Panc1 (cell line): ENCODE results near the gene ATP11B. TPM values are rescaled to one million over a fixed set of nuclear protein-coding genes. Genes with fewer than 3 reads are reported as not detected.

Source experiments
- ATAC-seq: fragments of 200-7000 bp; cut with Tn5 transposase; 2 replicates; pipeline ENCODE4 v1.9.1; 2020; ENCODE audit warnings: mild to moderate bottlenecking, moderate library complexity
- BruUV-seq: library from RNA; stranded (reverse); fragments of 400-500 nt; replicated peaks from 2 replicates; lab custom pipeline; 2021; lab: Mats Ljungman, UMichigan
- CTCF ChIA-PET: fragments of 300-600 bp; sonication (Branson Sonifier 250); formaldehyde crosslinking; loops from one replicate; lab custom pipeline; 2022; ENCODE audit warnings: antibody characterized with exemption; lab: Charles Lee
- POLR2A ChIA-PET: fragments of 300-600 bp; sonication (Branson Sonifier 250); formaldehyde crosslinking; loops from one replicate; lab custom pipeline; 2022; ENCODE audit warnings: antibody characterized with exemption; lab: Charles Lee
- DNase-seq: peaks from one replicate; pipeline ENCODE4 v3.0.0-alpha.2; 2010; ENCODE audit warnings: low read depth, low spot score
- H3K27ac ChIP-seq: 2 replicates; pipeline ENCODE4 v1.5.1; 2011; ENCODE audit warnings: mild to moderate bottlenecking, low read length, inconsistent platforms
- H3K27me3 ChIP-seq: fragments of 200-500 bp; sonication (Bioruptor generic); 2 replicates; pipeline ENCODE4 v1.6.0; 2014; ENCODE audit warnings: low read length, inconsistent platforms; ENCODE audit not compliant: control insufficient read depth, insufficient read depth
- H3K36me3 ChIP-seq: fragments of 200-500 bp; sonication (Bioruptor generic); 2 replicates; pipeline ENCODE4 v1.5.1; 2014; ENCODE audit warnings: inconsistent platforms, mild to moderate bottlenecking, low read length, moderate library complexity; ENCODE audit not compliant: control insufficient read depth, insufficient read depth
- H3K4me1 ChIP-seq: 2 replicates; pipeline ENCODE4 v1.5.1; 2011; ENCODE audit warnings: inconsistent platforms, mild to moderate bottlenecking, low read length, moderate library complexity; ENCODE audit not compliant: control insufficient read depth, insufficient read depth
- H3K4me3 ChIP-seq, 2 experiments: 2 replicates each; pipeline ENCODE4 v1.5.1; 2011 to 2012; ENCODE audit warnings: low read depth in 2 of 2, low read length in 2 of 2, mild to moderate bottlenecking in 2 of 2, inconsistent platforms in 1 of 2, moderate library complexity in 1 of 2
- H3K9me3 ChIP-seq: fragments of 200-500 bp; sonication (Bioruptor generic); 2 replicates; pipeline ENCODE4 v1.5.1; 2014; ENCODE audit warnings: low read depth, mild to moderate bottlenecking, inconsistent platforms, low read length, moderate library complexity; ENCODE audit not compliant: control insufficient read depth, insufficient read depth
- POLR2AphosphoS5 ChIP-seq: IDR thresholded peaks from 2 replicates; pipeline ENCODE4 v1.6.1; 2012; ENCODE audit warnings: mild to moderate bottlenecking, low read depth, low read length, moderate library complexity
- SIN3A ChIP-seq: IDR thresholded peaks from 2 replicates; pipeline ENCODE4 v1.6.1; 2012; ENCODE audit warnings: low read depth, mild to moderate bottlenecking, low read length, moderate library complexity, borderline replicate concordance; ENCODE audit not compliant: insufficient read depth
- TCF7L2 ChIP-seq: IDR thresholded peaks from 2 replicates; pipeline ENCODE4 v1.6.1; 2011; ENCODE audit warnings: mild to moderate bottlenecking, low read depth, low read length, inconsistent platforms
- in situ Hi-C: cut with HindIII; loops from 2 replicates; pipeline ENCODE4 v1.10.0; 2016; ENCODE audit warnings: low sequenced_read_pairs, low pct_unique_long_range_greater_than_20kb
- intact Hi-C: fragments of 100-400 bp; cut with micrococcal nuclease; formaldehyde crosslinking; loops from one replicate; pipeline ENCODE4 v1.10.0; 2022; ENCODE audit not compliant: unreplicated experiment
- total RNA-seq: library from RNA; stranded (reverse); gene quantifications from one replicate; pipeline ENCODE4 v1.2.1, GENCODE V29; 2021; ENCODE audit not compliant: unreplicated experiment
- TF ChIP-seq, protein P1 (sequence below): fragments of 450-650 bp; IDR thresholded peaks from 2 replicates; pipeline ENCODE4 v1.5.1; 2017; ENCODE audit warnings: mild to moderate bottlenecking
- TF ChIP-seq, protein P2 (sequence below), 2 experiments: IDR thresholded peaks; 2 replicates each; pipeline ENCODE4 v1.6.1; 2011 to 2012; ENCODE audit warnings: low read depth in 2 of 2, control low read depth in 1 of 2, low read length in 1 of 2, mild to moderate bottlenecking in 1 of 2, moderate library complexity in 1 of 2; ENCODE audit not compliant: insufficient read depth in 1 of 2

Gene ATP11B
- total RNA-seq, 1 experiment from 2014 or later, result 108 TPM

DNA sequence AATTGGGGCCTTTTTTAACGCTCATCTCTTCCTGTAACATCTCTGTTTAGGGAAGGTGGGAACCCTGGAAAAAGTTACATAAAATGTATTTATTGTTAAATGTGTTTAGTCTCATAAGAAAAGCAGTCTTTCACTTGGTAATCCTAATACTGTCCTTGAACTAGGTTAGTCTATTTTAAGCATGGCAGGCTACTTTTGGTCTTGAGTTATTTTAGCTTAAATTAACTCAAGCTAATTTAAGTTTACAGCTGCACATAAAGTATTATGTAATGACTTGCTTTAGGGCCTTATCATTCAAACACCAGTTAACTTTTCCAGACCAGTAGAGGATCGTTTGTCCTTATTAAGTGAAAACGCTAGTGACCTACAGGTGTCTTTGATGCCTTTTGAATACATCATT lies 123.8 kb downstream of the ATP11B start:
- H3K4me3 ChIP-seq, result no peak overlapping the region
- H3K4me1 ChIP-seq, result peaks cover 13% of the 10 kb centered on the region
- peaks cover 3% of the 10 kb centered on the region; the same call in 1 of the 2 replicates for H3K36me3 ChIP-seq
- TF ChIP-seq, protein P1, sequence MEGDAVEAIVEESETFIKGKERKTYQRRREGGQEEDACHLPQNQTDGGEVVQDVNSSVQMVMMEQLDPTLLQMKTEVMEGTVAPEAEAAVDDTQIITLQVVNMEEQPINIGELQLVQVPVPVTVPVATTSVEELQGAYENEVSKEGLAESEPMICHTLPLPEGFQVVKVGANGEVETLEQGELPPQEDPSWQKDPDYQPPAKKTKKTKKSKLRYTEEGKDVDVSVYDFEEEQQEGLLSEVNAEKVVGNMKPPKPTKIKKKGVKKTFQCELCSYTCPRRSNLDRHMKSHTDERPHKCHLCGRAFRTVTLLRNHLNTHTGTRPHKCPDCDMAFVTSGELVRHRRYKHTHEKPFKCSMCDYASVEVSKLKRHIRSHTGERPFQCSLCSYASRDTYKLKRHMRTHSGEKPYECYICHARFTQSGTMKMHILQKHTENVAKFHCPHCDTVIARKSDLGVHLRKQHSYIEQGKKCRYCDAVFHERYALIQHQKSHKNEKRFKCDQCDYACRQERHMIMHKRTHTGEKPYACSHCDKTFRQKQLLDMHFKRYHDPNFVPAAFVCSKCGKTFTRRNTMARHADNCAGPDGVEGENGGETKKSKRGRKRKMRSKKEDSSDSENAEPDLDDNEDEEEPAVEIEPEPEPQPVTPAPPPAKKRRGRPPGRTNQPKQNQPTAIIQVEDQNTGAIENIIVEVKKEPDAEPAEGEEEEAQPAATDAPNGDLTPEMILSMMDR, result no peak
- TF ChIP-seq TCF7L2 (no peak), POLR2AphosphoS5 (no peak)
- no peak for ATAC-seq
- no TSS peak for BruUV-seq
- intact Hi-C loops (no loop called here), in situ Hi-C loops (no loop called here)
- CTCF ChIA-PET, result no interaction called here
- POLR2A ChIA-PET, result no interaction called here
- no peak overlapping the region for H3K27ac ChIP-seq
- no peaks in the 10 kb centered on the region for H3K27me3 ChIP-seq
- no peak for DNase-seq
- H3K9me3 ChIP-seq, result no peaks in the 10 kb centered on the region

DNA sequence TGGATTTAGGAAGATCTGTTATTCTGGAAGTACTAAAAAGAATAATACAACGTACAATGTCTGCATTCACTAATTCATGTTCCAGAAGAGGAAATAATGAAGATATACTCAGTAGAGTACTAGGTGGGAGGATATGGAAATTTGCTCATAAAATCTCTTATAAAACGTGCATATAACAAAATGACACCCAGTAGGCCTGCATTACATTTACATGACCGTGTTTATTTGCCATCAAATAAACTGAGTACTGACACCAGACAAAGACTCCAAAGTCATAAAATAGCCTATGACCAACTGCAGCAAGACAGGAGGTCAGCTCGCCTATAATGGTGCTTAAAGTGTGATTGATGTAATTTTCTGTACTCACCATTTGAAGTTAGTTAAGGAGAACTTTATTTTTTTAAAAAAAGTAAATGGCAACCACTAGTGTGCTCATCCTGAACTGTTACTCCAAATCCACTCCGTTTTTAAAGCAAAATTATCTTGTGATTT lies 126.6 kb downstream of the ATP11B start:
- peak overlapping the region; percentile 68; the same call in 1 of the 2 replicates for H3K27ac ChIP-seq
- TF ChIP-seq, protein P2, sequence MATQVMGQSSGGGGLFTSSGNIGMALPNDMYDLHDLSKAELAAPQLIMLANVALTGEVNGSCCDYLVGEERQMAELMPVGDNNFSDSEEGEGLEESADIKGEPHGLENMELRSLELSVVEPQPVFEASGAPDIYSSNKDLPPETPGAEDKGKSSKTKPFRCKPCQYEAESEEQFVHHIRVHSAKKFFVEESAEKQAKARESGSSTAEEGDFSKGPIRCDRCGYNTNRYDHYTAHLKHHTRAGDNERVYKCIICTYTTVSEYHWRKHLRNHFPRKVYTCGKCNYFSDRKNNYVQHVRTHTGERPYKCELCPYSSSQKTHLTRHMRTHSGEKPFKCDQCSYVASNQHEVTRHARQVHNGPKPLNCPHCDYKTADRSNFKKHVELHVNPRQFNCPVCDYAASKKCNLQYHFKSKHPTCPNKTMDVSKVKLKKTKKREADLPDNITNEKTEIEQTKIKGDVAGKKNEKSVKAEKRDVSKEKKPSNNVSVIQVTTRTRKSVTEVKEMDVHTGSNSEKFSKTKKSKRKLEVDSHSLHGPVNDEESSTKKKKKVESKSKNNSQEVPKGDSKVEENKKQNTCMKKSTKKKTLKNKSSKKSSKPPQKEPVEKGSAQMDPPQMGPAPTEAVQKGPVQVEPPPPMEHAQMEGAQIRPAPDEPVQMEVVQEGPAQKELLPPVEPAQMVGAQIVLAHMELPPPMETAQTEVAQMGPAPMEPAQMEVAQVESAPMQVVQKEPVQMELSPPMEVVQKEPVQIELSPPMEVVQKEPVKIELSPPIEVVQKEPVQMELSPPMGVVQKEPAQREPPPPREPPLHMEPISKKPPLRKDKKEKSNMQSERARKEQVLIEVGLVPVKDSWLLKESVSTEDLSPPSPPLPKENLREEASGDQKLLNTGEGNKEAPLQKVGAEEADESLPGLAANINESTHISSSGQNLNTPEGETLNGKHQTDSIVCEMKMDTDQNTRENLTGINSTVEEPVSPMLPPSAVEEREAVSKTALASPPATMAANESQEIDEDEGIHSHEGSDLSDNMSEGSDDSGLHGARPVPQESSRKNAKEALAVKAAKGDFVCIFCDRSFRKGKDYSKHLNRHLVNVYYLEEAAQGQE (IDR thresholded peaks at IDR 0.05; ENCODE audit: insufficient read depth in 1 of 2, low read depth in 2 of 2, low read length in 1 of 2), result no peak
- no peak for TF ChIP-seq POLR2AphosphoS5
- TF ChIP-seq, protein P1, result no peak
- no peak for TF ChIP-seq TCF7L2
- no peak for TF ChIP-seq SIN3A
- peaks cover 13% of the 10 kb centered on the region for H3K4me1 ChIP-seq
- ATAC-seq (no peak), DNase-seq (no peak)
- intact Hi-C loops, result loop anchor here (5.0 kb wide), 1 partner anchor 462 kb away; no protein-coding TSS in a partner anchor
- in situ Hi-C loops, result no loop called here
- H3K36me3 ChIP-seq, result peaks cover 3% of the 10 kb centered on the region; the same call in 1 of the 2 replicates
- ChIA-PET CTCF (no interaction called here), POLR2A (no interaction called here)
- no peaks in the 10 kb centered on the region for H3K27me3 ChIP-seq
- no peaks in the 10 kb centered on the region for H3K9me3 ChIP-seq
- H3K4me3 ChIP-seq, result no peak overlapping the region
- TSS peak; percentile 29 for BruUV-seq
